Renal cortex interstitium (tissue), 3 donors: ENCODE data around the gene RANBP10. TPM values are rescaled to one million over a fixed set of nuclear protein-coding genes. Genes with fewer than 3 reads are reported as not detected.

Experiments
- polyA plus RNA-seq, 3 donors: library from polyadenylated mRNA; unstranded; fragments of 120-200 nt; gene quantifications; one replicate each; pipeline ENCODE4 v1.2.1, GENCODE V29; 2013; ENCODE audit not compliant: insufficient read length in 3 of 3

The RANBP10 gene
- polyA plus RNA-seq, 3 donors = 22.7 to 30.4 (median 25.2) TPM

Other genes starting within 250 kb of the RANBP10 start
- 10 to 100 TPM; 72.5 to 88.2 (median 81.4) TPM for gene CTCF, start 244.0 kb downstream of the RANBP10 start, polyA plus RNA-seq
- gene CARMIL2, start 161.4 kb downstream of the RANBP10 start, polyA plus RNA-seq = 1 to 10 TPM; 1.0 to 1.3 (median 1.1) TPM
- 10 to 100 TPM; 19.8 to 29.5 (median 25.4) TPM for gene ACD, start 146.3 kb downstream of the RANBP10 start, polyA plus RNA-seq
- 1 to 10 TPM; 2.7 to 4.6 (median 3.4) TPM for gene PARD6A, start 145.6 kb downstream of the RANBP10 start, polyA plus RNA-seq
- 10 to 100 TPM; 20.2 to 34.6 (median 25.7) TPM for gene ENKD1, start 139.8 kb downstream of the RANBP10 start, polyA plus RNA-seq
- 1 to 10 TPM; 2.9 to 4.8 (median 4.1) TPM for gene C16orf86, start 139.7 kb downstream of the RANBP10 start, polyA plus RNA-seq
- gene GFOD2, start 87.2 kb downstream of the RANBP10 start, polyA plus RNA-seq = 10 to 100 TPM; 19.8 to 23.7 (median 23.0) TPM
- gene TSNAXIP1, start 329 bp upstream of the RANBP10 start, polyA plus RNA-seq = 1 to 10 TPM; 6.9 to 9.4 (median 7.6) TPM
- 10 to 100 TPM; 26.6 to 36.3 (median 28.1) TPM for gene THAP11, start 35.8 kb upstream of the RANBP10 start, polyA plus RNA-seq
- 100 to 1,000 TPM; 115 to 139 (median 129) TPM for gene NUTF2, start 40.4 kb upstream of the RANBP10 start, polyA plus RNA-seq
- 10 to 100 TPM; 43.0 to 59.6 (median 53.3) TPM for gene CENPT, start 41.1 kb upstream of the RANBP10 start, polyA plus RNA-seq
- 100 to 1,000 TPM in 1 of 3 donors, 10 to 100 TPM in 2; 91.3 to 106 (median 95.3) TPM for gene EDC4, start 66.5 kb upstream of the RANBP10 start, polyA plus RNA-seq
- gene NRN1L, start 78.3 kb upstream of the RANBP10 start, polyA plus RNA-seq = under 1 TPM in 2 of 3 donors, not detected in 1; 0.43 to 0.70 TPM
- gene PSKH1, start 86.7 kb upstream of the RANBP10 start, polyA plus RNA-seq = 10 to 100 TPM; 31.2 to 40.9 (median 34.1) TPM
- 1 to 10 TPM; 4.0 to 7.6 (median 6.2) TPM for gene CTRL, start 125.3 kb upstream of the RANBP10 start, polyA plus RNA-seq
- 10 to 100 TPM; 15.9 to 31.1 (median 28.4) TPM for gene PSMB10, start 130.3 kb upstream of the RANBP10 start, polyA plus RNA-seq
- gene LCAT, start 137.6 kb upstream of the RANBP10 start, polyA plus RNA-seq = 10 to 100 TPM; 16.1 to 29.5 (median 21.2) TPM
- gene SLC12A4, start 162.1 kb upstream of the RANBP10 start, polyA plus RNA-seq = 10 to 100 TPM; 28.8 to 38.9 (median 35.6) TPM
- gene DPEP3, start 173.9 kb upstream of the RANBP10 start, polyA plus RNA-seq = under 1 TPM in 2 of 3 donors, not detected in 1; 0.14 to 0.16 TPM
- gene DPEP2, start 192.9 kb upstream of the RANBP10 start, polyA plus RNA-seq = under 1 TPM; 0.51 to 0.86 (median 0.62) TPM
- gene DPEP2NB, start 209.4 kb upstream of the RANBP10 start, polyA plus RNA-seq = not detected
- 10 to 100 TPM in 2 of 3 donors, 1 to 10 TPM in 1; 9.3 to 11.3 (median 10.1) TPM for gene DDX28, start 216.7 kb upstream of the RANBP10 start, polyA plus RNA-seq
- 10 to 100 TPM; 13.7 to 17.9 (median 17.5) TPM for gene DUS2, start 216.7 kb upstream of the RANBP10 start, polyA plus RNA-seq